Measurements from ENCODE around the gene CACNA1C.

GRCh38 chr12:2139651-2140050 lies 86.9 kb downstream of the CACNA1C start:
- TF ChIP-seq POLR2AphosphoS5 (IDR thresholded peaks at IDR 0.05) (no peak), POLR2A (IDR thresholded peaks at IDR 0.05) (no peak), CTCF (IDR thresholded peaks at IDR 0.05) (no peak), EP300 (IDR thresholded peaks at IDR 0.05) (no peak)

Measured in suprapubic skin (tissue), 4 donors.